ENCODE results near the gene TPX2. TPM values are rescaled to one million over a fixed set of nuclear protein-coding genes. Genes with fewer than 3 reads are reported as not detected.

The TPX2 gene
- polyA plus RNA-seq, 1 of the 3 experiments (the other 2 are of a cell fraction), result 17.1 TPM

- Histone ChIP-seq H3K4me3 (ENCODE audit: low read depth in 2 of 2, low read length in 1 of 2) (no peak overlapping the region), H3K27ac (ENCODE audit: low read depth in 2 of 2, low read length in 1 of 2) (peak overlapping the region; percentile 62 to 88; a peak in 2 of 4 replicates), H3F3A (replicated peaks; ENCODE audit: insufficient read depth) (peaks cover 40% of the 10 kb centered on the region), H3K79me2 (ENCODE audit: insufficient read depth) (no peaks in the 10 kb centered on the region), H3K27me3 (ENCODE audit: insufficient read depth) (no peaks in the 10 kb centered on the region), H3K36me3 (replicated peaks in 1 of 2; ENCODE audit: control insufficient read depth in 1 of 2, insufficient read depth in 2 of 2, low read length in 1 of 2) (no peaks in the 10 kb centered on the region), H3K9me3 (no peaks in the 10 kb centered on the region), H4K20me1 (ENCODE audit: insufficient read depth) (no peaks in the 10 kb centered on the region), H3K4me1 (ENCODE audit: control insufficient read depth in 1 of 2, insufficient read depth in 2 of 2, low read depth in 1 of 2, low read length in 1 of 2) (peaks cover 63 to 65% of the 10 kb centered on the region in 2 experiments), H2AFZ (ENCODE audit: low read depth) (no peak overlapping the region), H3K4me2 (peak overlapping the region; percentile 30; the same call in 1 of the 2 replicates), H3K9me2 (no peaks in the 10 kb centered on the region), H3K9ac (no peak overlapping the region)
- TF ChIP-seq REST (IDR thresholded peaks at IDR 0.05; ENCODE audit: low read depth, low read length) (peak; percentile 60; the same call in 1 of the 2 replicates), RFX5 (IDR thresholded peaks at IDR 0.05; ENCODE audit: low read length) (no peak), NFIC (IDR thresholded peaks at IDR 0.05; ENCODE audit: borderline replicate concordance) (peak; percentile 23; the same call in 1 of the 2 replicates)
- CTCF ChIA-PET, result interaction anchor here (1.1 to 15.5 kb wide), 7 partner anchors 9 to 276 kb away, joined by 4 to 174 read pairs (median 43); partner anchors contain the start of gene FOXS1
- POLR2A ChIA-PET, result no interaction called here
- DNase-seq, result no peak
- 89% methylated on average over 9 of the region's 9 CpGs for WGBS (ENCODE audit: low lambda C conversion rate)
Observed at GRCh38 chr20:31838646-31839292, 99.7 kb downstream of the TPX2 start.

- H3F3A ChIP-seq (replicated peaks; ENCODE audit: insufficient read depth), result peaks cover 39% of the 10 kb centered on the region
- H3K4me2 ChIP-seq, result no peak overlapping the region
- H3K9me3 ChIP-seq, result no peaks in the 10 kb centered on the region
- WGBS (ENCODE audit: low lambda C conversion rate), result 67% methylated on average over 5 of the region's 5 CpGs
- no peak overlapping the region for H2AFZ ChIP-seq (ENCODE audit: low read depth)
- no peaks in the 10 kb centered on the region for H3K27me3 ChIP-seq (ENCODE audit: insufficient read depth)
- no peak overlapping the region for H3K4me3 ChIP-seq (ENCODE audit: low read depth in 2 of 2, low read length in 1 of 2)
- no peak for DNase-seq
- POLR2A ChIA-PET, result no interaction called here
- peaks cover 60 to 65% of the 10 kb centered on the region in 2 experiments for H3K4me1 ChIP-seq (ENCODE audit: control insufficient read depth in 1 of 2, insufficient read depth in 2 of 2, low read depth in 1 of 2, low read length in 1 of 2)
- H3K27ac ChIP-seq (ENCODE audit: low read depth in 2 of 2, low read length in 1 of 2), result peak overlapping the region in 1 of 2 experiments; percentile 76; a peak in 2 of 4 replicates
- CTCF ChIA-PET, result interaction anchor here (1.4 to 15.5 kb wide), 4 partner anchors 13 to 193 kb away, joined by 3 to 174 read pairs (median 32); partner anchors contain the start of gene PDRG1
- H3K79me2 ChIP-seq (ENCODE audit: insufficient read depth), result no peaks in the 10 kb centered on the region
- no peaks in the 10 kb centered on the region for H3K36me3 ChIP-seq (replicated peaks in 1 of 2; ENCODE audit: control insufficient read depth in 1 of 2, insufficient read depth in 2 of 2, low read length in 1 of 2)
- H3K9ac ChIP-seq, result no peak overlapping the region
- H3K9me2 ChIP-seq, result no peaks in the 10 kb centered on the region
- TF ChIP-seq RCOR1 (IDR thresholded peaks at IDR 0.05; ENCODE audit: low read length) (peak; percentile 35; the same call in 1 of the 2 replicates), TAF1 (IDR thresholded peaks at IDR 0.05; ENCODE audit: borderline replicate concordance, low read depth, low read length) (no peak), RAD21 (IDR thresholded peaks at IDR 0.05; ENCODE audit: low read length) (no peak), SMC3 (IDR thresholded peaks at IDR 0.05; ENCODE audit: low read depth, low read length) (no peak), RFX5 (IDR thresholded peaks at IDR 0.05; ENCODE audit: low read length) (no peak), GATA2 (CRISPR knock-in tag; IDR thresholded peaks at IDR 0.05) (no peak)
- no peaks in the 10 kb centered on the region for H4K20me1 ChIP-seq (ENCODE audit: insufficient read depth)
Observed at GRCh38 chr20:31839782-31840487, 100.8 kb downstream of the TPX2 start.
